Umbilical cord (tissue), 2 donors: ENCODE results near the gene TRIM65. TPM values are rescaled to one million over a fixed set of nuclear protein-coding genes. Genes with fewer than 3 reads are reported as not detected.

ENCODE experiments used
- DNase-seq: peaks from one replicate; pipeline ENCODE4 v3.0.0-alpha.2; 2015; ENCODE audit warnings: low spot score
- total RNA-seq: library from RNA; depleted of rRNA; stranded (reverse); fragments of >200 nt; gene quantifications from one replicate; pipeline ENCODE4 v1.2.3, GENCODE V29; 2014; ENCODE audit warnings: low replicate concordance; ENCODE audit not compliant: insufficient read depth

The TRIM65 gene
- total RNA-seq, 1 donor from 2014 or later, result 13.0 TPM

- DNase-seq, result no peak
These were observed 56.6 kb downstream of the TRIM65 start for GRCh38 chr17:75839942-75840798.

Other genes starting within 250 kb of the TRIM65 start
- gene RECQL5, start 229.8 kb downstream of the TRIM65 start, total RNA-seq, result 18.3 TPM
- 27.4 TPM for gene SAP30BP, start 229.6 kb downstream of the TRIM65 start, total RNA-seq
- gene ITGB4, start 175.5 kb downstream of the TRIM65 start, total RNA-seq, result 28.4 TPM
- 31.5 TPM for gene GALK1, start 131.8 kb downstream of the TRIM65 start, total RNA-seq
- gene UNK, start 112.1 kb downstream of the TRIM65 start, total RNA-seq, result 7.5 TPM
- 8.9 TPM for gene UNC13D, start 52.5 kb downstream of the TRIM65 start, total RNA-seq
- gene WBP2, start 41.6 kb downstream of the TRIM65 start, total RNA-seq, result 13.7 TPM
- 18.8 TPM for gene TRIM47, start 18.4 kb downstream of the TRIM65 start, total RNA-seq
- gene MRPL38, start 7.9 kb upstream of the TRIM65 start, total RNA-seq, result 34.2 TPM
- 6.7 TPM for gene FBF1, start 44.1 kb upstream of the TRIM65 start, total RNA-seq
- gene ACOX1, start 82.2 kb upstream of the TRIM65 start, total RNA-seq, result 53.0 TPM
- not detected for gene TEN1, start 82.3 kb upstream of the TRIM65 start, total RNA-seq
- not detected for gene CDK3, start 103.9 kb upstream of the TRIM65 start, total RNA-seq
- gene EVPL, start 130.4 kb upstream of the TRIM65 start, total RNA-seq, result 13.7 TPM
- 18.3 TPM for gene SRP68, start 175.6 kb upstream of the TRIM65 start, total RNA-seq
- gene GALR2, start 177.8 kb upstream of the TRIM65 start, total RNA-seq, result 6.7 TPM
- gene ZACN, start 182.2 kb upstream of the TRIM65 start, total RNA-seq, result 1.7 TPM
- 64.5 TPM for gene EXOC7, start 206.8 kb upstream of the TRIM65 start, total RNA-seq
- 0.48 TPM for gene FOXJ1, start 244.3 kb upstream of the TRIM65 start, total RNA-seq